Esophagus muscularis mucosa (tissue), 4 donors: ENCODE data around the gene MAML3.
A peak's percentile ranks its signal among the peaks of the same experiment; 100 is the strongest.

Experiments
- CTCF ChIP-seq, 3 experiments: fragments of 200-600 bp in 2 of 3; fragments of 450-650 bp in 1 of 3; sonication (generic) in 2 of 3; IDR thresholded peaks; one replicate each; pipeline ENCODE4 v1.5.1; 2017 to 2019; ENCODE audit warnings: antibody characterized with exemption in 3 of 3, mild to moderate bottlenecking in 2 of 3, moderate library complexity in 1 of 3
- EP300 ChIP-seq: sonication (generic); formaldehyde crosslinking; IDR thresholded peaks from one replicate; pipeline ENCODE4 v1.6.1; 2017; ENCODE audit warnings: antibody characterized with exemption
- POLR2A ChIP-seq: fragments of 450-650 bp; IDR thresholded peaks from one replicate; pipeline ENCODE4 v1.6.1; 2017; ENCODE audit warnings: antibody characterized with exemption, moderate library complexity, mild to moderate bottlenecking, low read depth
- POLR2AphosphoS5 ChIP-seq, 2 donors: sonication (generic); formaldehyde crosslinking; IDR thresholded peaks; one replicate each; pipeline ENCODE4 v1.6.1; 2017; ENCODE audit warnings: antibody characterized with exemption in 2 of 2

DNA sequence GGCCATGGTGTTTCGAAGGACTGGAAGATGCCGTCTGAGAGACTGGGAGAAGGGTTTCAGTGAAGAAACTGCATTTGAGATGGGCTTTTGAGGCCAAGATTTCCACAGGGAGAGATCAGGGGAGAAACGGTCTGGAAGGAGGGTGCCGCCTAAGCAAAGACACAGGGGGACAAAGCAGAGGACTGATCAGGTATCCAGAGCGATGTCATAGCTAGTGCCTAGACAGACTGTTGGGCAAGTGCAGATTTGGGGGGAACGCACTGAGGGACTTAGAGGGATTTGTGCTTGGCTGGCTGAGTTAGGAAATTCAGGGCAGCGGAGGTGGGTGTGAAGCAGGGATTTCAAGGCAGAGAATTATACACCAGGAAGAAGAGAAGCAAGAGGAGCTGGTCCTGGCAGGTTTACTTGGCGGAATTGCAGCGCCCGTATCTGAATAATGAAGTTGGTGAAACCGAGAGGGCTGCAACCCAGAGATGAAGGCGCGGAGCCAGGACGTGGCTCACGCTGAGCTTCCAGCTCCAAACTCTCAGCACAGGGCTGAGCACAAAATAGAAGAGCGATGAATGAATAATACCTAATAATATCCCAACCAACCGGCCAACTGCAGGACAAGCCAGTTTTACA lies 106.9 kb downstream of the MAML3 start:
- TF ChIP-seq POLR2AphosphoS5 (IDR thresholded peaks at IDR 0.05) (peak; percentile 17 to 26), CTCF (IDR thresholded peaks at IDR 0.05) (no peak), EP300 (no peak), POLR2A (no peak)
